H9 (cell line): ENCODE measurements around the gene CHRNA4. TPM values are rescaled to one million over a fixed set of nuclear protein-coding genes. Genes with fewer than 3 reads are reported as not detected.

Experiments
- DNase-seq: peaks from one replicate; pipeline ENCODE4 v3.0.0-alpha.2; 2017
- H2AFZ ChIP-seq: one replicate; pipeline ENCODE4 v1.6.1; 2013; ENCODE audit warnings: mild to moderate bottlenecking, low read length, control low read depth, moderate library complexity
- H2AK5ac ChIP-seq: 2 replicates; pipeline ENCODE4 v1.6.1; 2013; ENCODE audit warnings: low read length, control low read depth, mixed read lengths; ENCODE audit not compliant: insufficient read length
- H2BK120ac ChIP-seq: one replicate; pipeline ENCODE4 v1.6.1; 2013; ENCODE audit warnings: low read depth, mild to moderate bottlenecking, low read length, control low read depth, inconsistent platforms; ENCODE audit not compliant: poor library complexity, severe bottlenecking
- H2BK12ac ChIP-seq: 2 replicates; pipeline ENCODE4 v1.6.1; 2013; ENCODE audit warnings: low read length, control low read depth, mixed read lengths, low read depth; ENCODE audit not compliant: insufficient read length
- H2BK15ac ChIP-seq: 2 replicates; pipeline ENCODE4 v1.6.1; 2013; ENCODE audit warnings: low read depth, low read length, control low read depth
- H2BK20ac ChIP-seq: one replicate; pipeline ENCODE4 v1.6.1; 2013; ENCODE audit warnings: low read depth, mild to moderate bottlenecking, low read length, control low read depth, inconsistent platforms; ENCODE audit not compliant: poor library complexity, severe bottlenecking
- H2BK5ac ChIP-seq: 2 replicates; pipeline ENCODE4 v1.6.1; 2013; ENCODE audit warnings: low read length, control low read depth, mixed read lengths; ENCODE audit not compliant: insufficient read length
- H3K14ac ChIP-seq: 2 replicates; pipeline ENCODE4 v1.6.1; 2013; ENCODE audit warnings: low read length, control low read depth; ENCODE audit not compliant: insufficient read depth
- H3K18ac ChIP-seq: 2 replicates; pipeline ENCODE4 v1.6.1; 2013; ENCODE audit warnings: low read depth, mild to moderate bottlenecking, mixed read lengths, low read length, control low read depth; ENCODE audit not compliant: insufficient read length
- H3K23ac ChIP-seq: 2 replicates; pipeline ENCODE4 v1.6.1; 2013; ENCODE audit warnings: low read length, control low read depth, mixed read lengths, low read depth; ENCODE audit not compliant: insufficient read length
- H3K23me2 ChIP-seq: 2 replicates; pipeline ENCODE4 v1.6.1; 2013; ENCODE audit warnings: low read depth, mild to moderate bottlenecking, mixed read lengths, low read length, control low read depth; ENCODE audit not compliant: insufficient read length, poor library complexity, severe bottlenecking
- H3K27ac ChIP-seq: 2 replicates; pipeline ENCODE4 v1.5.1; 2013; ENCODE audit warnings: low read length, control low read depth, mixed read lengths, low read depth; ENCODE audit not compliant: insufficient read length
- H3K27me3 ChIP-seq: 2 replicates; pipeline ENCODE4 v1.6.1; 2013; ENCODE audit warnings: low read length, control low read depth, inconsistent platforms; ENCODE audit not compliant: insufficient read depth
- H3K4ac ChIP-seq: 2 replicates; pipeline ENCODE4 v1.6.1; 2013; ENCODE audit warnings: low read depth, mild to moderate bottlenecking, control low read depth, inconsistent platforms, low read length, moderate library complexity
- H3K4me1 ChIP-seq: 2 replicates; pipeline ENCODE4 v1.6.1; 2013; ENCODE audit warnings: low read length, control low read depth, inconsistent platforms; ENCODE audit not compliant: insufficient read depth
- H3K4me2 ChIP-seq: 2 replicates; pipeline ENCODE4 v1.6.1; 2013; ENCODE audit warnings: low read length, control low read depth, mixed read lengths; ENCODE audit not compliant: insufficient read length, insufficient read depth
- H3K56ac ChIP-seq: 2 replicates; pipeline ENCODE4 v1.6.1; 2013; ENCODE audit warnings: low read depth, mild to moderate bottlenecking, mixed read lengths, low read length, control low read depth; ENCODE audit not compliant: insufficient read length
- H3K79me1 ChIP-seq: 2 replicates; pipeline ENCODE4 v1.6.1; 2013; ENCODE audit warnings: low read depth, mild to moderate bottlenecking, moderate library complexity, low read length, control low read depth, inconsistent platforms; ENCODE audit not compliant: insufficient read depth, poor library complexity, severe bottlenecking
- H3K79me2 ChIP-seq: 2 replicates; pipeline ENCODE4 v1.6.1; 2013; ENCODE audit warnings: low read length, control low read depth, inconsistent platforms; ENCODE audit not compliant: insufficient read depth
- H3K9ac ChIP-seq: 2 replicates; pipeline ENCODE4 v1.6.1; 2013; ENCODE audit warnings: low read length, control low read depth, mixed read lengths; ENCODE audit not compliant: insufficient read length; ENCODE audit errors: extremely low read depth
- H3K9me3 ChIP-seq: one replicate; pipeline ENCODE4 v1.6.1; 2013; ENCODE audit warnings: low read depth, low read length, inconsistent platforms; ENCODE audit not compliant: control insufficient read depth
- H3T11ph ChIP-seq: one replicate; pipeline ENCODE4 v1.6.1; 2013; ENCODE audit warnings: mild to moderate bottlenecking, low read length, control low read depth, inconsistent platforms
- H4K20me1 ChIP-seq: one replicate; pipeline ENCODE4 v1.6.1; 2013; ENCODE audit not compliant: control insufficient read depth, insufficient read length, insufficient read depth
- H4K5ac ChIP-seq: 2 replicates; pipeline ENCODE4 v1.6.1; 2013; ENCODE audit warnings: low read depth, mild to moderate bottlenecking, mixed read lengths, low read length, control low read depth; ENCODE audit not compliant: insufficient read length
- H4K8ac ChIP-seq: replicated peaks from 2 replicates; pipeline ENCODE4 v1.6.1; 2013; ENCODE audit warnings: low read length, control low read depth, mixed read lengths, low read depth; ENCODE audit not compliant: insufficient read length
- H4K91ac ChIP-seq: 2 replicates; pipeline ENCODE4 v1.6.1; 2013; ENCODE audit warnings: low read depth, mild to moderate bottlenecking, moderate library complexity, mixed read lengths, low read length, control low read depth; ENCODE audit not compliant: insufficient read length
- H3K27ac Mint-ChIP-seq, 3 experiments: 2 replicates in 2 of 3; 3 replicates in 1 of 3; pipeline ENCODE4 v1.8.0; 2020 to 2021; ENCODE audit warnings: mixed read lengths in 3 of 3, mild to moderate bottlenecking in 1 of 3, moderate library complexity in 1 of 3
- H3K27me3 Mint-ChIP-seq: 2 replicates; pipeline ENCODE4 v1.8.0; 2021; ENCODE audit warnings: low read depth, mild to moderate bottlenecking, moderate library complexity, mixed read lengths
- H3K36me3 Mint-ChIP-seq, 3 experiments: 2 replicates in 2 of 3; 3 replicates in 1 of 3; pipeline ENCODE4 v1.8.0; 2020 to 2021; ENCODE audit warnings: low read depth in 3 of 3, mixed read lengths in 3 of 3; ENCODE audit not compliant: insufficient read depth in 1 of 3
- H3K4me1 Mint-ChIP-seq, 2 experiments: 2 replicates each; pipeline ENCODE4 v1.8.0; 2020; ENCODE audit warnings: mixed read lengths in 2 of 2
- H3K4me3 Mint-ChIP-seq, 2 experiments: 2 replicates in 1 of 2; 3 replicates in 1 of 2; pipeline ENCODE4 v1.8.0; 2020 to 2021; ENCODE audit warnings: mild to moderate bottlenecking in 2 of 2, mixed read lengths in 2 of 2, moderate library complexity in 1 of 2
- H3K9me3 Mint-ChIP-seq, 2 experiments: 2 replicates in 1 of 2; 3 replicates in 1 of 2; pipeline ENCODE4 v1.8.0; 2020; ENCODE audit warnings: mild to moderate bottlenecking in 2 of 2, mixed read lengths in 2 of 2, moderate library complexity in 1 of 2
- WGBS: extraction: QIAGEN DNeasy Blood & Tissue Kit; methylation state at CpG from one replicate; pipeline ENCODE4 v1.1.7; 2013; ENCODE audit warnings: missing lambda C conversion rate, low lambda C conversion rate, mixed read lengths; ENCODE audit not compliant: insufficient read length; ENCODE audit errors: extremely low coverage; 5-methylcytosine and 5-hydroxymethylcytosine counted together
- total RNA-seq: library from RNA; stranded (reverse); gene quantifications from 2 replicates; pipeline ENCODE4 v1.2.1, GENCODE V29; 2021
- TF ChIP-seq, protein P1 (sequence below): fragments of 200-600 bp; sonication (generic); conservative IDR thresholded peaks from 3 replicates; pipeline ENCODE4 v1.8.0; 2021; ENCODE audit warnings: antibody characterized with exemption, mild to moderate bottlenecking

Gene CHRNA4
- total RNA-seq, 1 experiment from 2014 or later, result 2.5 TPM

GRCh38 chr20:63366390-63367365 is 5.5 kb upstream of the CHRNA4 start:
- no peak for DNase-seq
- no peak overlapping the region for H4K5ac ChIP-seq
- H2AFZ ChIP-seq, result no peak overlapping the region
- no peak overlapping the region for H3T11ph ChIP-seq
- no peak overlapping the region for H3K14ac ChIP-seq
- no peaks in the 10 kb centered on the region for H3K9me3 ChIP-seq
- no peak overlapping the region for H2BK120ac ChIP-seq
- no peak overlapping the region for H3K56ac ChIP-seq
- H2BK15ac ChIP-seq, result no peak overlapping the region
- peaks cover 2% of the 10 kb centered on the region for H4K20me1 ChIP-seq
- no peaks in the 10 kb centered on the region; the same call in 1 of the 2 replicates for H3K4me1 ChIP-seq
- H3K27me3 Mint-ChIP-seq, result peaks cover 18% of the 10 kb centered on the region
- H3K27ac Mint-ChIP-seq, result no peak overlapping the region
- no peak overlapping the region for H2AK5ac ChIP-seq
- no peaks in the 10 kb centered on the region; a peak in 1 of 5 replicates for H3K9me3 Mint-ChIP-seq
- TF ChIP-seq, protein P1, sequence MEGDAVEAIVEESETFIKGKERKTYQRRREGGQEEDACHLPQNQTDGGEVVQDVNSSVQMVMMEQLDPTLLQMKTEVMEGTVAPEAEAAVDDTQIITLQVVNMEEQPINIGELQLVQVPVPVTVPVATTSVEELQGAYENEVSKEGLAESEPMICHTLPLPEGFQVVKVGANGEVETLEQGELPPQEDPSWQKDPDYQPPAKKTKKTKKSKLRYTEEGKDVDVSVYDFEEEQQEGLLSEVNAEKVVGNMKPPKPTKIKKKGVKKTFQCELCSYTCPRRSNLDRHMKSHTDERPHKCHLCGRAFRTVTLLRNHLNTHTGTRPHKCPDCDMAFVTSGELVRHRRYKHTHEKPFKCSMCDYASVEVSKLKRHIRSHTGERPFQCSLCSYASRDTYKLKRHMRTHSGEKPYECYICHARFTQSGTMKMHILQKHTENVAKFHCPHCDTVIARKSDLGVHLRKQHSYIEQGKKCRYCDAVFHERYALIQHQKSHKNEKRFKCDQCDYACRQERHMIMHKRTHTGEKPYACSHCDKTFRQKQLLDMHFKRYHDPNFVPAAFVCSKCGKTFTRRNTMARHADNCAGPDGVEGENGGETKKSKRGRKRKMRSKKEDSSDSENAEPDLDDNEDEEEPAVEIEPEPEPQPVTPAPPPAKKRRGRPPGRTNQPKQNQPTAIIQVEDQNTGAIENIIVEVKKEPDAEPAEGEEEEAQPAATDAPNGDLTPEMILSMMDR, result no peak
- H3K4me1 Mint-ChIP-seq, result peaks cover 19 to 36% of the 10 kb centered on the region in 2 experiments
- H3K9ac ChIP-seq, result no peak overlapping the region
- H3K23ac ChIP-seq, result no peak overlapping the region
- no peaks in the 10 kb centered on the region for H3K36me3 Mint-ChIP-seq
- no CpG with 5 or more reads among the region's 30 CpGs for WGBS
- H3K18ac ChIP-seq, result no peak overlapping the region
- H2BK20ac ChIP-seq, result no peak overlapping the region
- H4K91ac ChIP-seq, result no peak overlapping the region
- no peak overlapping the region for H3K4ac ChIP-seq
- H2BK5ac ChIP-seq, result no peak overlapping the region
- no peaks in the 10 kb centered on the region for H3K27me3 ChIP-seq
- H3K27ac ChIP-seq, result no peak overlapping the region
- no peak overlapping the region for H4K8ac ChIP-seq
- H3K4me3 Mint-ChIP-seq, result no peak overlapping the region
- no peaks in the 10 kb centered on the region for H3K79me2 ChIP-seq
- no peak overlapping the region for H3K4me2 ChIP-seq
- H2BK12ac ChIP-seq, result no peak overlapping the region
- H3K79me1 ChIP-seq, result no peaks in the 10 kb centered on the region
- peaks cover 3% of the 10 kb centered on the region for H3K23me2 ChIP-seq
